Loucy (cell line): ENCODE results near the gene CEP131.

Source experiments
- EZH2phosphoT487 ChIP-seq: fragments of 200-600 bp; IDR thresholded peaks from 2 replicates; pipeline ENCODE4 v1.6.1; 2018; ENCODE audit warnings: antibody characterized with exemption, mild to moderate bottlenecking, moderate library complexity, borderline replicate concordance
- TF ChIP-seq, protein P1 (sequence below): fragments of 200-600 bp; sonication (generic); conservative IDR thresholded peaks from 2 replicates; pipeline ENCODE4 v1.5.1; 2014; ENCODE audit warnings: mild to moderate bottlenecking, antibody characterized with exemption, low read length

DNA sequence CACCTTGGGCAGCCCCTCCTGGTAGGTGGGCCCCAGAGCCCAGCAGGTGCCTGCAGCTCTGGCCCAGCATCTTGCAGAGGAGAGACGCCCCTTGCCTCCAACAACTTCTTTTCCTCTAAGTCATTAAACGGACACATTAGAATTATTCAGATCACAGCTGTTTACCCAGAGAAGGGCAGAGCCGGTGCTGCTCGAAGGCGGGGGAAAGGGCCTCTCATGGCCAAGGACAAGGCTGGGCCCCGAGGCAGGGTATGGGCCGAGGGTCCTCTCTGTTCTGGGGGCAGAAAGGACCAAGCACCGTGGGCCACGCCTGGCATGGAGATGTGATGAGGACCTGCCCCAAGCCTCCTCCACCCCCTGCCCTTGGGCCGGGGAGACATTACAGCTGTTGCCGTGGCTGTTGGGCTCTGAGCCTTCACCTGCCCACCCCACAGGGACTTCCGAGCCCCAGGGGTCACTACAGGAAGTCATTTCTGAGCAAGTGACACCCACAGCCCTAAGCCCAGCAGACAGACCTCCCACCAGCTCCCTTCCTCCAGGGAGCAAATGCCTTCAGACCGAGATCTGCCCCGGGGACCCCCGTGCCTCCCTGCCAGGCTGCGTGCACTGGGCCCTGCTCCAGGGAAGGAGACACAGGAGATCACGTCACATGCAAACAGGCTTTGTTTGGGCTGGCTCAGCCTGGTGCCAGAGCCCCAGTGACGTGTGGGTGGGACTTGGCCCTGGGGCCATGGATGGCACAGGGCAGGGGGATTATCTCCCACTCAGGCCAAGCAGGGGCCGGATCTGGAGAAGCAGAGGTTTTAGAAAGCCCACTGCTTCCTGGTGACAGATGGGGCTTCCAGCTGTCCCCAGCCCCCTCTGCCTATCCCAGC, 58.2 kb downstream of the CEP131 start:
- TF ChIP-seq, protein P1, sequence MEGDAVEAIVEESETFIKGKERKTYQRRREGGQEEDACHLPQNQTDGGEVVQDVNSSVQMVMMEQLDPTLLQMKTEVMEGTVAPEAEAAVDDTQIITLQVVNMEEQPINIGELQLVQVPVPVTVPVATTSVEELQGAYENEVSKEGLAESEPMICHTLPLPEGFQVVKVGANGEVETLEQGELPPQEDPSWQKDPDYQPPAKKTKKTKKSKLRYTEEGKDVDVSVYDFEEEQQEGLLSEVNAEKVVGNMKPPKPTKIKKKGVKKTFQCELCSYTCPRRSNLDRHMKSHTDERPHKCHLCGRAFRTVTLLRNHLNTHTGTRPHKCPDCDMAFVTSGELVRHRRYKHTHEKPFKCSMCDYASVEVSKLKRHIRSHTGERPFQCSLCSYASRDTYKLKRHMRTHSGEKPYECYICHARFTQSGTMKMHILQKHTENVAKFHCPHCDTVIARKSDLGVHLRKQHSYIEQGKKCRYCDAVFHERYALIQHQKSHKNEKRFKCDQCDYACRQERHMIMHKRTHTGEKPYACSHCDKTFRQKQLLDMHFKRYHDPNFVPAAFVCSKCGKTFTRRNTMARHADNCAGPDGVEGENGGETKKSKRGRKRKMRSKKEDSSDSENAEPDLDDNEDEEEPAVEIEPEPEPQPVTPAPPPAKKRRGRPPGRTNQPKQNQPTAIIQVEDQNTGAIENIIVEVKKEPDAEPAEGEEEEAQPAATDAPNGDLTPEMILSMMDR: no peak
- no peak for TF ChIP-seq EZH2phosphoT487
